CD4-positive, alpha-beta T cell treated with Interleukin-10 for 1 hour (primary cell): ENCODE results near the gene TPGS2.
A peak's percentile ranks its signal among the peaks of the same experiment; 100 is the strongest.
"Not testable (repeated sequence)": the region's sequence is repeated elsewhere in the genome, so short reads cannot be mapped to it uniquely, and the experiment has no call there.

Experiments used
- DNase-seq: peaks from one replicate; pipeline ENCODE4 v3.0.0-alpha.2; 2020

The TPGS2 gene, protein sequence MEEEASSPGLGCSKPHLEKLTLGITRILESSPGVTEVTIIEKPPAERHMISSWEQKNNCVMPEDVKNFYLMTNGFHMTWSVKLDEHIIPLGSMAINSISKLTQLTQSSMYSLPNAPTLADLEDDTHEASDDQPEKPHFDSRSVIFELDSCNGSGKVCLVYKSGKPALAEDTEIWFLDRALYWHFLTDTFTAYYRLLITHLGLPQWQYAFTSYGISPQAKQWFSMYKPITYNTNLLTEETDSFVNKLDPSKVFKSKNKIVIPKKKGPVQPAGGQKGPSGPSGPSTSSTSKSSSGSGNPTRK

DNA sequence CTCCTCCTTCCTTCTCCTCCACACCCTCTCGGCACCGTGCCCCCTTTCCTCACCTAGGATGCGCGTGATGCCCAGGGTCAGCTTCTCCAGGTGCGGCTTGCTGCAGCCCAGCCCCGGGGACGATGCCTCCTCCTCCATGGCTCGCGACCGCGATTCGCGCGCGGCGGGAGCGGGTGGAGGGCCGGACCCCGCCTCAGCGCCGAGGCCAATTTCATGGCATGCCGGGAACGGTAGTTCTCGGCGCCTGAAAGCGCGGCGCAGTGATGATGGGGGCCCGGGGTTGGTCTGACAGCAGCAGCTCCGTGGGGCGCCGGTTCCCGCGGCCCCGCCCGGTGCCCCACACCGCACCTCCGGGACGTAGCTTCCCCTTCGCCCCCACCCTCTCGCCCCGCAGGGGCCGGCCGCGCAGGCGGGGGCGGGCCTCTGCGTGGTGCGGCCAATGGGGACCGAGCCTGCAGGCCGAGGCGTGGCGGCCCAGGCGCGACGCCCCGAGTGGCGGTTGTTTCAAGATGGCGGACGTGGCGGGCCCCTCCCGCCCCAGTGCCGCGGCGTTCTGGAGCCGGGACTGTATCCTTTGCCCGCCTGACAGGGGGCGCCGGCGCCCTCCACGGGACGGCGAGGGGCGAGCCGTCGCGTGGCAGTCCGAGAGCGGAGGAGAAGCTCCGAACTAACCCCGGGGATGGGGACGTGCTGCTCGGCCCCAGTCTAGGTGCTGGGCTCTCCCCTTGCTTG is at the start of gene TPGS2, which contains the start of gene KIAA1328:
TSS of gene TPGS2 (minus strand) at position 373 of the 732 bp plus-strand sequence. CDS start at position 138, 235 bp downstream.
TSS of gene KIAA1328 (plus strand) at position 498 of the 732 bp plus-strand sequence. CDS start at position 510, 12 bp downstream.
- peak; percentile 91 for DNase-seq

DNA sequence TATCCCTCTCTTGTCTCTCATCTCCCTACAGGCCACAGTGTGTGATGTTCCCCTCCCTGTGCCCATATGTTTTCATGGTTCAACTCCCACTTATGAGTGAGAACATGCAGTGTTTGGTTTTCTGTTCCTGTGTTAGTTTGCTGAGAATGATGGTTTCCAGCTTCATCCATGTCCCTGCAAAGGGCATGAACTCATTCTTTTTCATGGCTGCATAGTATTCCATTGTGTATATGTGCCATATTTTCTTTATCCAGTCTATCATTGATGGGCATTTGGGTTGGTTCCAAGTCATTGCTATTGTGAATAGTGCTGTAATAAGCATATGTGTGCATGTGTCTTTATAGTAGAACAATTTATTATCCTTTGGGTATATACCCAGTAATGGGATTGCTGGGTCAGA is 45.0 kb upstream of the TPGS2 start:
- not testable (repeated sequence) for DNase-seq

DNA sequence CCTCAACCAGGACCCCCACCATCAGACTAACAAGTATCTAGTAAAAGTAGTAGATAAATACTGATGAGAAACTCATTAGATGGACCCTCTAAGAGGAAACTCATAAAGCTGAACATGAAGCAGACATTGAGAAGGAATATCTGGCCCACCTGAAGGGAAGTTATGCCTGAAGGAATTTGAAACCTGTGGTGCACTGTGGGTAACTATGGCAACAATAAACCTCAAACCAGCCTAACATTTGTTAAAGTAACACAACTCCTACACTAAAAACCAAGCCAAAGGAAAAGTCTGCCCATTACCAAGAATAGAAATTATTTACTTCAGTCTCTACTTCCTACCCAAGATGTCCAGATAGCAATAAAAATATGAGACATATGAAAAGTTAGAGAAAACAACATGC is 43.5 kb upstream of the TPGS2 start:
- no peak for DNase-seq

DNA sequence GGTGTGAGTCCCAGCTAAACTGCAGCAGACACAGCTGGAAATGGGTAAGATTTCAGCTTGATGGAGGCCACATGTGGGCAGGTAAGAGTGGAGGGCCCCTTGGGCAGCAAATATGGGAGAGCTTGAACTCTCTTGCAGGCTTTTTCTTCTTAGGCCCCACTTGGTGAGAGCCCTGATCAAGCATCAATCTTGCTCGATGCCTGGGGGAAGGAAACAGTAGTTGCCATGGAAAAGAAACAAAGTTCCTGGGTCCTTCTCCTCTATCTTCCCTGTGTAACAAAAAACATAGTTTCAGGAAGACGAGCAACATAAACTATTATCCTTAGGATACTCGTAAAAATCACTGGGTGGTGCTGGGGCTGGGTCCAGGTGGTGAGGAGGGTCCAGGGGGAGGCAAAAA is 43.0 kb upstream of the TPGS2 start:
- DNase-seq, result no peak

DNA sequence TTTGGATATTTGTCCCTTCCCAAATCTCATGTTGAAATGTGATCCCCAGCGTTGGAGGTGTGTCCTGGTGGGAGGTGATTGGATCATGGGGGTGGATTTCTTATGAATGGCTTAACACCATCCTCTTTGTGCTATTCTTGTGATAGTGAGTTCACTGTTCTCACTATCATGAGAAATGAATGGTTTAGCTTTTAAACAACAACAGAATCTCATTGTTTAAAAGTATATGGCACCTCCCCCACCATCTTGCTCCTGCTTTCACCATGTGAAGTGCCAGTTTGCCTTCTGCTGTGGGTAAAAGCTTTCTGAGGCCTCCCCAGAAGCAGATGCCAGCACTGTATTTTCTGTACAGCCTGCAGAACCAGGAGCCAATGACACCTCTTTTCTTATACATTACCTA is 38.3 kb upstream of the TPGS2 start:
- DNase-seq, result no peak

DNA sequence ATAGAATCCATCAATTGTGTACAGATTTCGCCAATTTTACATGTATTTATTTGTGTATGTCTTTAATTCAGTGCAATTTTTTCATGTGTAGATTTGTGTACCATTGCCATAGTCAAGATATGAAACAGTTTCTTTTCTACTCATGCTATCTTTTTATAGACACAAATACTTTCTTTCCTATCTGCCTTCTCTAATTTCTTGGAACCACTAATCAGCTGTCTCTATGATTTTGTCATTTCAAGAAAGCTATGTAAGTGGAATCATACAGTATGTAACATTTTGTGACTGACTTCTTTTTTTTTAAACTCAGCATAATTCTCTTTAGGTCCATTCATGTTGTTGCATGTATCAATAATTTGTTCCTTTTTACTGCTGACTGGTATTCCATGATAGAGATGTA is 33.4 kb upstream of the TPGS2 start:
- DNase-seq, result no peak

DNA sequence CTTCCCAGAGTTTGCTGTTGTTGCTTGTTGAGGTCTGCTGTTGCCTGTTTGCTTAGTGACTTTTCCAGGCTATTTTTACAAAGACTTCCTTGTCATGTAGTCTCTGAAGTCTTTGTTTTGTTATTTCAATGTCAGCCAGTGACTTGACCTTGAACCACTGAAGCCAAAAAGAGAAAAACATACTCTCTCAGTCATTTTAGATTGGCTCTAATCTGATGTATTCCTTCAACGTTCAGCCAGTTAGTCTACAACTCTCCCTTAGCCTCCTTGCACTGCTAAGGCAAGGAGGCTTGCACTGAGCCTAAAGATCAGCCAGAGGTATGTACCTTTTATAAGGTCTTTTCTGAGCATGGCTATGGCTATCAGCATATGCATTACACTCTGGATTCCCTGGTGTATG is 28.0 kb upstream of the TPGS2 start:
- no peak for DNase-seq

DNA sequence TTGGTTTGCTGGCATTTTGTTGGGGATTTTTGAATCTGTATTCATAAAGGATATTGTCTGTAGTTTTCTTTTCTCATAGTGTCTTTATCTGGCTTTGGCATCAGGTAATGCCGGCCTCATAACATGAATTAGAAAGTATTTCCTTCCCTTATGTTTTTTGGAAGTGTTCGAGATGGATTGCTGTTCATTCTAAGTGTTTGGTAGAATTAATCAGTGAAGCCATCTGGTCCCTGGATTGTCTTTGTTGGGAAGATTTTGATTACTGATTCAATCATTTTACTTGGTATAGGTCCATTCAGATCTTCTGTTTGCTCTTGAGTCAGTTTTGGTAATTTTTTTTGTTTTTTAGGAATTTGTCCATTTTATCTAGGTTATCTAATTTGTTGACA is 22.4 kb upstream of the TPGS2 start:
- no peak for DNase-seq

DNA sequence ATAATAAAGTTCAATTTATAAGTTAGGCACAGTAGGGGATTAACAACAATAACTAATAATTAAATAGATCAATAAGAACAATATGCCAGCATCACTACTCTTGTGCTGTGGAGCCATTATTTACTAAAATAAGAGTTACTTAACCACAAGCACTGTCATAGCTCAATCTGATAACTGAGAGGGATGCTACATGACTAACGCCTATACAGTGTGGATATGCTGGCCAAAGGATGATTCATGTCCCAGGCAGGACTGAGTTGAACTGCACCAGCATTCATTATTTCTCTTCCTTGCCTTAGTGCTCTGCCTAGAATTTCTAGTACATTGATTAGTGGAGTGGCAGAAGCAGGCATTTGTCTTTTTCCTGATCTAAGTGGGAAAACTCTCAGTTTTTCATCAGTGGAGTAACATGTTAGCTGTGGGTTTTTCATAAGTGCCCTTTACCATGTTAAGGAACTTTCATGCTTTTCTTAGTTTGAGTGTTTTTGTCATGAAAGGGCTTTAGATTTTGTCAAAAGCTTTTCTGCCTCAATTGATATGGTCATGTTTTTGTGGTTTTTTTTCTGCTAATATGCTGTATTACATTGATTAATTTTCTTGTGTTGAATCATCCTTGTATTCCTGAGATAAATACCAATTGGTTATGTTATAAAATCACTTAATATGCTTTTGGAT is 21.9 kb upstream of the TPGS2 start:
- DNase-seq, result no peak

DNA sequence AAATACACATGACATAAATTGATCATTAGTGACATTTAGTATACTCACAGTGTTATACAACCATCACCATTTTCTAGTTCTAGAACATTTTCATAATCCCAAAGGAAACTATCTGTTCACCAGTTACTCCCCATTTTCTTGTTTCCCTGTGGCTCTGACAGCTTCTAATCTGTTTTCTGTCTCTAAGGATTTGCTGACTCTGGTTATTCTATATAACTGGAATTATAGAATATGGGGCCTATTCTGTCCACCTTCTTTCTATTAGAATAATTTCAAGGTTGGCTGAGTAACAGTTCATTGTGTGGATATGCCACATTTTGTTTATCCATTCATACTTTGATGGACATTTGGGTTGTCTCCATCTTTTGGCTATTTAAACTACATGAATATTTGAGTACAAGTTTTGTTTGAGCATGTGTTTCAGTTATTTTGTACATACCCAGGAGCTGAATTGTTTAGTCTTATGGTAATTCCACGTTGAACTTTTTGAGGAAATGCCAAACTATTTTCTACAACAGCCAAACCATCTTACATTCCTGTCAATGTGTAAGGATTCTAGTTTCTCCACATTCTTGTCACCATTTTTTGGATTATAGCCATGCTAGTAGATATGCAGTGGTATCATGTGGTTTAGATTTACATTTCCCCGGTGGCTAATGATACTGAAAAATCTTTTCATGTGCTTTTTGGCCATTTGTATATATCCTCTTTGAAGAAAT is 20.6 kb upstream of the TPGS2 start:
- DNase-seq, result no peak

DNA sequence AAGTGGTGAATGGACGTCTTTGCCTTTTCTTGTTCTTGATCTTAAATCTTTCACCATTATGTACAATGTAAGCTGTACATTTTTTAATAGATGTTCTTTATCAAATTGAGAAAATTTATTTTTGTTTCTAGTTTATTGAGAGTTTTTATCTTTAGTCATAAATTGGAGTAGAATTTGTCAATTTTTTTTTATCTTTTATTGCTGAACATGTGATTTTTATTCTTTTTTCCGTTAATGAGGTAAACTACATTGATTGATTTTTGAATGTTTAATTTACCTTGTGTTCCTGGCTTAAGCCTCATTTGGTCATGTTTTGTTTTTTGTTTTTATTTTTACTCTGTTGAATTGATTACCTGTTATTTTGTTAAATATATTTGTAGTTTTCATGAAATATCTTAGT is 19.8 kb upstream of the TPGS2 start:
- DNase-seq, result no peak

DNA sequence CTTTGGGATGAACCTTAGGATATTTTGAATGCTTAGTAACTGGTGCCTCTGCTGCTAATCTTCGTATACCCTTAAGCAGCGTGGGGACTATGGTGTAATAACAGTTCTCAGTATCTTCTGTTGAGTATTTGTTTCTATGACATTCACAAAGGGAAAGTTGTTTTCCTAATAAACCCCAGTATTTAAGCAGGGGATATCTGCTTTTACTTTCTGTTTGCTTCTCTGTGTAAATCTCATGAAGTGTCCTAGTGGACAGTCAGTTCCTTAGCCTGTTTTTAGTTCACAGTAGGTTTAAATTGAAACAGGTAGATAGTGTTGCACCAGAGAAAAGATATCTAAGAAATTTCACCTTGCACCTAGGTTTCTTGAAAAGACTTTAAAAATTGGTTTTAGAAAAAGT is 15.0 kb upstream of the TPGS2 start:
- DNase-seq, result no peak

DNA sequence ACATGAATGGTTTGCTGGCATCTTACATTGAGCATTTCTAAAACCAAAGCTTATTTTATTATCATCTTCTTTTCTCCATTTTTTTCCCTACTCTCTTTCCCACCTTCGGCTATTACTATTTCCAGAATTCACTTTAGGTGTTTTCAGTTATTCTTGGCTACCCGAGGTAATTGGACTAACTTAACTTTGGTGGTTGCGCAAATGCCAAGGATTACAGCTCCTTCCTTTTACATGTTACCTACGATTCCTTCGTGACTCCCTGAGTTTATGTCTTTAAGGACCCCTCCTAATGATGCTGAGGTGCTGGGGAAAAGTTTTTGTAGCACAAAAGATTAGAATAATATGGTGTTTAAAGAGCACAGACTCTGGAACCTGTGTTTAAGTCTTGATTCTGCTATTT is 14.4 kb upstream of the TPGS2 start:
- no peak for DNase-seq

DNA sequence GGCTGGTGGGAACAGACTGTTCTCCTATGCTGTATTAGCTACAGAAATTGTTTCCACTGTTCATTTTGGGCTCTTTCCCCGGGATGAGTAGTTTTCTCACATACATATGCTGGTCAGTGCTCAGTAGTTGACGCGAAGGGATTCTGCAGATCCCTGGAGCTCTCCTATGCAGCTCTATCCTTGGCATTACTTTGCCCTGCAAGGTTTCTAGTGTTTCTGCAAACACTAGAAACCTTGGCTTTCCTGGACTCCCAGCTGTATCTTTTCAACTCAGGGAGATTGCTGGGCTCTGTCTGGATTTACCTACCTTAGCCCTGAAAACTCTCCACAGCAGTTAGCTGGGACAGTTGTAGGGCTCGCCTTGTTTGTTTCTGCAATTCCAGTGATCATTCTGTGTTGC is 11.0 kb upstream of the TPGS2 start:
- DNase-seq, result no peak

DNA sequence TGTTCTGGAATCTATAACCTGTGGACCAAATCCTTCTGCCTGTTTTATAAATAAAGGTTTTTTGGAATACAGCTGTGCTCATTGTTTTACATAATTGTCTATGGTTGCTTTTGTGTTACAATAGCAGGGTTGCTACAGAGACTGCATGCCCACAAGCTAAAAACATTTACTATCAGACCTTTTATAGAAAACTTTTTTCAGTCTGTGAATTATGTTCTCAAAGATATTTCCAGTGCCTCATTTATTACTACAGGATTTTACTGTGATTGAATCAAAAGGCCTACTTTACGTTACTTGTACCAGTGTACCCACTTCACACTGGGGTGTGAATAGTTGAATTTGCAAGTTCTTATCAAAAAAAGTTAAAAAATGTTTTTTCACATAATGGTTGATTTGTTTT is 7.1 kb upstream of the TPGS2 start:
- no peak for DNase-seq

DNA sequence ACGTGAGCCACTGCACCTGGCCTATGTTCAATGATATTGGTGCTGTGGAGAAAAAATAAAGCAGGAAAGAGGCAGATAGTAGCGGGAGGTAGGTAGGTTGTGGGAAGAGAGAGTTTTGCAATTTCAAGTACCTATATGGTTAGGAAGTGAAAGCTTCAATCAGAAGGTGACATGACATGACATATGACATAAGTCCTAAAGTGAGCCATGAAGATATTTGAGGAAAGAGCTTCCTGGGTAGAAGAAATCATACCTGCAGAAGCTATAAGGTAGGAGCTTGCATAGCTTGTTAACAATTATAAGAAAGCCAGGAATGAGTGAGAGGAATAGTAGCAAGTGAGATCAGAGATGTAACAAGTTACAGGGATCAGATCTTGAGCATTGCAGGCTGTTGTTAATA is 4.3 kb upstream of the TPGS2 start:
- DNase-seq, result no peak

DNA sequence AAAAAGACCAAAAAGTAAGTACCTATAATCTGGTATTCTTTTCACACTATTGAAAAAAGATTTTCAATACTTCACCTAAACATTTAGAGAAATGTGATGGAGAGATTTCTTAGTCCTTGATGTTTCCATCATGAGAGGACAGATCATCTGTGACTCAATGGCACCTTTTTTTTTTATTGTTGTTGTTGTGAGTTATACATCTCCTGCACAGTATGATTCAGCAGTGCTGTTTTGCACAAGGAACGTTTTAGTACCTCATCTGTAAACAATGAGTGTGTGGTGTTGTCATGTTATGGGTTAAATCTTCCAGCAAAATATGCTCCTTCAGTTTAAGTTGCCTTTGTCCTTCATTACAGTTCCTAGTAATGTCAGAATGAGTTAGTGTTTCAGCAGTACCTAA is 2.3 kb upstream of the TPGS2 start:
- no peak for DNase-seq

DNA sequence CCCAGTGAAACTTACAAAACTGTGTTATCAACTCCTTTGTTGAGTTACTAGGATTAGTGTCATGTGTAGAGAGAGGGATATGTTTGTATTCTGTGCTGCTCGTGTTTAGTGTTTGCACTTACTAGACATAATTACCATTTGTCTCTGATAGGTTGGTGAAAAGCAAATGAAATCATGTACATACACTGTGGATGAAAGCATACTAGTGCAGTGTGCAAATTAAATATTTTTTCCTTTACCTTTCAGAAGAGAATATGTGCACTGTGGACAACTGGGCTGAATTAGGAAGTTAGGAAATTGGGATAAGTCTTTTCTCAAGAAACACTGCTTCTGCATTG is 1.3 kb upstream of the TPGS2 start:
- DNase-seq, result no peak

DNA sequence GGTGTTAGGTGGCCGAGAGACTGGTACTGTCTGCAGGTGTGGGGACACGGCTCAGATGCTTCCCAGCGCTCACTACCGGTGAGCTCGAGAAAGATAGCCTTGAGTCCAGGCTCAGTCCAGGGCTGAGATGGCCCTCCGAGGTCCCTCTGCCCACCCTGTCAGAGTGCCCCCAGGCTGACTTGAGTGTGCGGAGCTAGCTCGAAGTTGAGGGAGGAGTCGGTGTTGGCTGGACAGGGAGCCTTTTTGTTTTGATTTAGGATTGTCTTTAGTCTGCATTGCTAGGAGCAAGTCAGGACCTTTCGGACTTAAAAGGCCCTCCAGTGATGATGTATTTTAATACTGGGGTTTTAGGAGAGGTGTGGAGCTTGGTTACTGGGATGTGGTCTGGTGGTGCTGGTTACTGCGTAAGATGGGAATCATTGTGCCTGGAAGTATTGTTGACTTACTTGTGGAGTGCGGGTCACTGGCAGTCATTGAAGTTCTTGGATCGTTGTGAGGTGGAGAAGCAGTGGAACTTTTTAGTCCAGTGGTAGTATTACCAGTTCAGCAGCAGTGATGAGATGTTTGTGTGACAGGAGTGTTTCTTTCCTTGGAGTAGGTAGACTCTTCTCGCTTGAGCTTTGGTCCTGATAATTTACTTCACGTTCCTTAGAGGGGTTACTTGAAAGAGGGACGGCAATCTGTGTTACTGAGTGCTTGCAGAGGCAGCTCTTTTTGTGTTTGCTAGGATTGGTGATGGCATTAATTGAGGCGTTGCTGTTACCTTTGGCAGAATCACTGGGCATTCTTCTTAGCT is 758 bp upstream of the TPGS2 start:
- DNase-seq, result no peak

DNA sequence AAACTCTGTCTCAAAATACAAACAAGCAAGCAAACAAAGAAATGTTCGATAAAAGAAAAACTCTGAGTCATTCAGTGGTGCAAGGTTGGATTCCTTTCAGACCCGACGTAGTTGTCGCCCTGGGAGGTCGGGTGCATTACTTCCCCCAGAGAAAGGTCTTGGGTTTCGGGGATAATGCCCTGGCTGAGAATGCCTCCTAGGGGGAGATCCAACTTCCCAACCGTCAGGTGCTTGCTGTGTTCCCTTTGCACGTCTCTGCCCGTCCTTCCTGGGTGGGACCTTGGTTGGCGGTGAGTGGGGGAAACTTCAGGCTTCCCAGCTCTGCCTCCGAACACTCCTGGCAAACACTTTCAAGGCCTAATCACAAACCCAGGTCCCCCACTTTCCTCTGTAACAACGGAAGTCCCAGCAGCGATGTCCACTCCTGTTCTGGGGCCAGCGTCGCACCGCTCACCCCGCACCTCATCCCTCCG is 609 bp downstream of the TPGS2 start:
- DNase-seq, result peak; percentile 28

DNA sequence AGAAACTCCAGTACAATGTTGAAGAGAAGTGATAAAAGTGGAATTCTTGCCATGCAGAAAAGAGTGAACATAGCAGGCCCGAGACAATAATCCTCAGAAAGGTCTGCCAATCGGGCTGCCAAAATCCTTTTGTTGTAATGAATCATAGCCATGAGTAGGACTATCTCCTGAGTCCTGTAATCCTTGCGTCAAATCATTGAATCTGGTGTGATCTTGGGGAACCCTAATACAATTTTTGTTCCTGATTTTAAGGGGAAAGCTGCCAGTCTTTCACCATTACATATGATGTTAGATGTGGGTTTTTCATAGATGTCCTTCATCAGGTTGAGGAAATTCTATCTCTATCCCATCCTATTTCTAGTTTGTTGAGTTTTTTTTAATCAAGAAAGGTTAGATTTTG is 2.2 kb downstream of the TPGS2 start:
- no peak for DNase-seq

DNA sequence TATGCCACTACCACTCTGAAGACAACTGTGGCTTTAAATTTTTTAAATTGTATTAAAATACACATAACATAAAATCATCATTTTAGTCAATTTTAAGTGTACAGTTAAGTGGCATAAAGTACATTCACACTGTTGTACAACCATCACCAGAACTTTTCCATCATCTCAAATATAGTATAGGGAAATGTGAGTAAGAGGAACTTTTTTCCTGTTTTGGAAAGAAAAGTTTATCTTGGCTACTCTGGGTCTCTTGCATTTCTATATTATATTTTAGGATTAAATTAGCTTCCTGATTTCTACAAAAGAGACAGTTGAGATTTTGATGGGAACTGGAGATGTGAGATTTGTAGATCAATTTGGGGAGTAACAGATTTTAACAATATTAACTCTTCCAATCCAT is 3.3 kb downstream of the TPGS2 start:
- DNase-seq, result no peak

DNA sequence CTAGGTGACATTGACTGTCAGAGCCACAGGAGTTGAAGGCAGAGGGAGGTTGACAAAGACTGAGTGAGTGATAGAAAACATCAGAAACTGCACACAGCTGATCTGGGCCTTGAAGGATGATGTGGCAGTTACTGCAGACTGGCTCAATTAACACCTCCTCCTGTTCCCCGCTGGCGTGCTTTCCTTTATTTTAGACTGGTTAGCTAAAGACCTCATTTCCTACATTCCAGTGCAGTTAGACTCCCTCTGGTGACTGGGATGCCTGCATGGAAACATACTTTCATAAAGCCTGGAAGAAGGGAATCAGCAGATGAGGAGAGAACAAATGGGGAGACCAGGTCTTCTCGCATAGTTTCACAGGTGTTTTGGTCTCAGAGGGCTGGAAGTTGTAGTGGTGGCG is 7.1 kb downstream of the TPGS2 start:
- no peak for DNase-seq
